Measurements from ENCODE around the gene ARHGAP19.

- TF ChIP-seq ZNF121 (tag by site-specific recombination; IDR thresholded peaks at IDR 0.05) (no peak), ZBTB11 (tag by site-specific recombination; conservative IDR thresholded peaks at IDR 0.05; ENCODE audit: low read depth) (no peak), REST (tag by site-specific recombination; IDR thresholded peaks at IDR 0.05) (no peak), ZNF654 (tag by site-specific recombination; IDR thresholded peaks at IDR 0.05; ENCODE audit: low read depth) (no peak), CTCF (tag by site-specific recombination; IDR thresholded peaks at IDR 0.05) (no peak), ZNF830 (tag by site-specific recombination; IDR thresholded peaks at IDR 0.05; ENCODE audit: low read depth) (no peak), ZNF239 (tag by site-specific recombination; IDR thresholded peaks at IDR 0.05) (no peak), ZNF140 (tag by site-specific recombination; IDR thresholded peaks at IDR 0.05) (no peak), ZNF274 (IDR thresholded peaks at IDR 0.05; ENCODE audit: low read length) (no peak), ZNF274 (tag by site-specific recombination; IDR thresholded peaks at IDR 0.05; ENCODE audit: borderline replicate concordance) (no peak), ZNF350 (tag by site-specific recombination; IDR thresholded peaks at IDR 0.05) (no peak), ZNF747 (tag by site-specific recombination; IDR thresholded peaks at IDR 0.05) (no peak)
These were observed 910 bp downstream of the ARHGAP19 start for GRCh38 chr10:97291357-97292096.
